Measurements from ENCODE around the gene SBF1.

GRCh38 chr22:50406416-50407170 lies 68.2 kb downstream of the SBF1 start:
- TF ChIP-seq EZH2 (IDR thresholded peaks at IDR 0.05; ENCODE audit: insufficient read depth, poor library complexity, severe bottlenecking) (no peak), EZH2phosphoT487 (IDR thresholded peaks at IDR 0.05; ENCODE audit: insufficient read depth, low read depth) (no peak)

Data from GM23248 (cell line).